ENCODE measurements around the gene NR4A3.

DNA sequence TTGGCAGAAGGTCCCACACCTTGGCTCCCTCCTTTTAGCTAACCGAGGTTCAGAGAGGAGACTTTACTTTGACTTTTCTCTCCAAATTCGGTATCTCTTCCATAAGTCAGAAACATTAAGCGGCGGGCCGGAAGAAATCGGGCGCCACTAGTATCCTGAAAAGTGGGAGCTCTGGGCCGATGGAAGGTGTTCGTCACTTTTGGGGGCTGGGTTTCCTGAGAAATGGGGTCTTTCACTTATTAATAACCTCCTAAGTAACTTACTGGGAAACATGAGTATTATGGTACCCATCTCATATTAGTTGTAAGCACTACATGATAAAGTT is 85.5 kb downstream of the NR4A3 start:
- TF ChIP-seq, protein P1, sequence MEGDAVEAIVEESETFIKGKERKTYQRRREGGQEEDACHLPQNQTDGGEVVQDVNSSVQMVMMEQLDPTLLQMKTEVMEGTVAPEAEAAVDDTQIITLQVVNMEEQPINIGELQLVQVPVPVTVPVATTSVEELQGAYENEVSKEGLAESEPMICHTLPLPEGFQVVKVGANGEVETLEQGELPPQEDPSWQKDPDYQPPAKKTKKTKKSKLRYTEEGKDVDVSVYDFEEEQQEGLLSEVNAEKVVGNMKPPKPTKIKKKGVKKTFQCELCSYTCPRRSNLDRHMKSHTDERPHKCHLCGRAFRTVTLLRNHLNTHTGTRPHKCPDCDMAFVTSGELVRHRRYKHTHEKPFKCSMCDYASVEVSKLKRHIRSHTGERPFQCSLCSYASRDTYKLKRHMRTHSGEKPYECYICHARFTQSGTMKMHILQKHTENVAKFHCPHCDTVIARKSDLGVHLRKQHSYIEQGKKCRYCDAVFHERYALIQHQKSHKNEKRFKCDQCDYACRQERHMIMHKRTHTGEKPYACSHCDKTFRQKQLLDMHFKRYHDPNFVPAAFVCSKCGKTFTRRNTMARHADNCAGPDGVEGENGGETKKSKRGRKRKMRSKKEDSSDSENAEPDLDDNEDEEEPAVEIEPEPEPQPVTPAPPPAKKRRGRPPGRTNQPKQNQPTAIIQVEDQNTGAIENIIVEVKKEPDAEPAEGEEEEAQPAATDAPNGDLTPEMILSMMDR (IDR thresholded peaks at IDR 0.05) = no peak
- TF ChIP-seq POLR2A (IDR thresholded peaks at IDR 0.05) = no peak

Data from right lobe of liver (tissue), 4 donors.